Activated CD8-positive, alpha-beta memory T cell treated with anti-CD3 and anti-CD28 coated beads, Interleukin-2, amount 50 U/mL, for 48 hours (primary cell): ENCODE measurements around the gene TMEM203.
"Not testable (repeated sequence)": the region's sequence is repeated elsewhere in the genome, so short reads cannot be mapped to it uniquely, and the experiment has no call there.

Experiments
- DNase-seq: peaks from one replicate; pipeline ENCODE4 v3.0.0-alpha.2; 2020

The TMEM203 gene

DNA sequence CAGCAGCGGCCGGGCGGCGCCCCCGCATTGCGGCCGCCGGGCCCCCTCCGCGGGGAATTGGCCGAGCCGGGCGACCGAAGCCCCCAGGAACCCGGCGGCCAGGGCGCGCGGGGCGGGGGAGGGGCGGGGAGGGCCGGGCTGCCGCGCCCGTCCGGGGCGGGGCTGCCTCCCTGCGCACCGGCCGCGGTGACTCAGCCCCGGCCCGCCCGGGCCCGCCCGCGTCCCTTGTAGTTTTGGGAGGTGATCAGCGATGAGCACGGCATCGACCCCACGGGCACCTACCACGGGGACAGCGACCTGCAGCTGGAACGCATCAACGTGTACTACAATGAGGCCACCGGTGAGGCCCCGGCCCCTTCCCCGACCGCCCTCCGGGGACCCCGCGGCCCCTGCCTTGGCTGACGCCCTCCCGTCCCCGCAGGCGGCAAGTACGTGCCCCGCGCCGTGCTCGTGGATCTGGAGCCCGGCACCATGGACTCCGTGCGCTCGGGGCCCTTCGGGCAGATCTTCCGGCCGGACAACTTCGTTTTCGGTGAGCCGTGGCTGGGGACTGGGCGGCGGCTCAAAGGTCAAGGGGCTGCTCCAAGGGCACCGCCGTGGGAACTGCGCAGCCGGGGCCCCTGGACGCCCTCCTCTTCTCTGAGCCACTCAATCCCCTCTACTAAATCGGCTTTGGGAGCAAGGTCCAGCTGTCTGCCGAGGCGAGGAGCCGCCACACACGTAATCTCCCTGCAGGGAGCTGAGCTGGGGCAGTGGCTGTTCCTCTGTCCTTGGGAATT lies 36.2 kb upstream of the TMEM203 start:
- peak; percentile 85 for DNase-seq

DNA sequence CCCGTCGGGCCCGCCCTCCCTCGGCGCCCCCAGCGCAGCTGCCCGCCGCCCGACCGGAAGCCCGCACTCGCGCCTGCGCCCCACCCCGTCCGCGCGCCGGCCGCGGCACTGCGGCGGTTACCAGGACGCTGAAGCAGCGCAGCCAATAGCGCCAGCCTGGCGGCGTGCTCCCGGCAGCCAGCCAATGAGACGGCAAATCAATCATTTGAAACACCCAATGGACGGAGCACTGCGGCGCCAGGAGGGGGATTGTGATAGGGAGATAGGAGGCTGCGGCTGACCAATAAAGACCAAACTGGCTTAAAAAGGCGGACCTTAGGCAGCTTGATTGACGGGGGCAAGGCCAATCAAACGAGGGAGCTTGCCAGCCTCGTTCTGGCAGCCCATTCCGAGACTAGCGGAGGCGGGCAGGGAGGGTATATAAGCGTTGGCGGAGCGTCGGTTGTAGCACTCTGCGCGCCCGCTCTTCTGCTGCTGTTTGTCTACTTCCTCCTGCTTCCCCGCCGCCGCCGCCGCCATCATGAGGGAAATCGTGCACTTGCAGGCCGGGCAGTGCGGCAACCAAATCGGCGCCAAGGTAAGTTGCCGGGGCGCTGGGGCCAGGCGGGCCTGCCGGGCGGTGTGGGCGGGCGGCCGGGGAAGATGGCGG lies 35.5 kb upstream of the TMEM203 start, which contains the start of gene TUBB4B:
TUBB4B (plus strand) TSS at position 447 of the 649 bp plus-strand sequence; CDS start at position 521, 74 bp downstream.
- peak; percentile 97 for DNase-seq

DNA sequence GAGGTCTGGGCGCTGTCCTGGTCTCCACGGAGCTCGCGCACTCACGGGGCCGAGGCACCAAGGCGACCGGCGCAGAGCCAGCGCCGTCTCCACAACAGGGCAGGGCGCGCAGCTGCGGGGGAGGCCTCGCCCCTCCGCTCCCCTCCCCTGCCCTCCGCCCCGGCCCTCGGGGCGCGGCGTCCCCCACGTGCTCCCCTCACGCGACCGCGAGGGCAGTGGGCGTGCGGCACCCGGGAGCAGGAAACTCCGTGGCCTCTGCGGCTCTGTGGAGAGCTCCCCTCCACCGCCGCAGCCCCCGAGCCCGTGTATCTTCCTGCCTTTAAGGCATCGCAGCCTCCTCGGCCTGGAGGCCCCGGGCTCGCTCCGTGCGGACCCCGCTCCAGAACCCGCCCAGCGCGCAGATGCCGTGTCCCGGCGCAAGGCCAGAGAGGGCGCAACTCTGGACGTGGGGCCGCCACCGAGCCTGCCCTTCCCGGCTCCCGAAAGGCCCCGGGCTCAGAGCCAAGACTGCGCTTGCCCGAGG lies 34.9 kb upstream of the TMEM203 start:
- DNase-seq: no peak

DNA sequence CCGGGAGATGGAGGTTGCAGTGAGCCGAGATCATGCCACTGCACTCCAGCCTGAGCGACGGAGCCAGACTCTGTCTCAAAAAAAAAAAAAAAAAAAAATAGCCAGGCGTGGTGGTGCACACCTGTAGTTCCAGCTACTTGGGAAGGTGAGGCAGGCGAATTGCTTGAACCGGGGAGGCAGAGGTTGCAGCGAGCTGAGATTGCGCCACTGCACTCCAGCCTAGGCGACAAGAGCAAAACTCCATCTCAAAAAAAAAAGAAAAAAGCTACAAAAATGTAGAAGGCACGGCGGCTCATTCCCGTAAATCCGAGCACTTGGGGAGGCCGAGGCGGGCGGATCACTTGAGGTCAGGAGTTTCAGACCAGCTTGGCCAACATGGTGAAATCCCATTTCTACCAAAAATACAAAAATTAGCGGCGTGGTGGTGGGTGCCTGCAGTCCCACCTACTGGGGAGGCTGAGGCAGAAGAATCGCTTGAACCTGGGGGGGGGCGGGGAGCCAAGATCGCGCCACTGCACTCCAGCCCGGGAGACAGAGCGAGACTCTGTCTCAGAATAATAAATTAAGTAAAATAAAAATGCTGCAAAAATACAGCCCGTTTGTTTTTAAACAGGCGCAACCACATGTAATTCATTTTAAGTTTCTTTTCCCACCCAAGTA lies 34.2 kb upstream of the TMEM203 start:
- DNase-seq: not testable (repeated sequence)

DNA sequence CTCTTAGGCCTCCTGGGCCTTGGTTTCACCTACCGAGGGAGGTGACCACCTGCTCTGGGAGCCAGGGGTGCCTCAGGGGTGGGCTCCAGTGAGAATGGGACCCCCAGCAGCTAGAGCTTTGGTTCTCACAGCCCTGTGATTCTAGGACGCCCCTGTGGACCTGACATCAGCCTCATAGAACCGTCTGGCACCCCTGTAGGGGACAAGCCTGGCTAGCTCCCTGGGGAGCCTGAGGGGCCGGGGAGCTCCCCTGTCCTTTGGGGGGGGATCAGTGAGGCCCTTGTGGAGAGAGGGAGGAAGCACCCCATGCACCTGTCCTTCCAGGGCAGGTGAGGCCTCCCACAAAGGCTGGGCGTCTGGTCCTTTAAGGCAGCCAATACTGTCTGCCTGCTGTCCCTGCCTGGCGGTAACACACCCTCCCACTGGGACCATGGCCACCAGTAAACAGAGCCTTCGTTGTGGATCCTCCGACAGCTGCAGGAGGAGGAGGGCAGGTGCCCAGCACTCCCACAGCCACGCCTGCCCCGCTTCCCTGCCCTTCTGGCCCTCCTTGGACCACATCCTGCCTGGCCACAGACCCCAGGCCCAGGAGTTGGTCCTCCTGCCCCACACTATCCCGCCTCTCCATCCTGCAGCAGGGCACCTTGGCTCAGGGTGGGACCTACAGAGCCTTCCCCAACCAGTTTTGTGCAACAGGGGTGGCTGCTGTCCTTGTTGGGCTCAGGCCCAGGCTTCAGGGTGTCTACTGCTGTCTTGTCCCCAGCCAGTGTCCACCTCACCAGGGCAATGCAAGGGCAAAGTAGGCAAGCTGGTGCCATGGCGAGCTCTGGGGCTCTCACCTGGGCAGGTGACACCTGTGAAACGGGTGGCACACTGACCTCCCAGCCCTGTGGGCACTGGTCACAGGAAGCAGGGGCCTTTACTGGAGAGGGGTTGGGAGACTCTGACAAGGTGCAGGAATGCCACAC lies 32.6 kb upstream of the TMEM203 start:
- no peak for DNase-seq

DNA sequence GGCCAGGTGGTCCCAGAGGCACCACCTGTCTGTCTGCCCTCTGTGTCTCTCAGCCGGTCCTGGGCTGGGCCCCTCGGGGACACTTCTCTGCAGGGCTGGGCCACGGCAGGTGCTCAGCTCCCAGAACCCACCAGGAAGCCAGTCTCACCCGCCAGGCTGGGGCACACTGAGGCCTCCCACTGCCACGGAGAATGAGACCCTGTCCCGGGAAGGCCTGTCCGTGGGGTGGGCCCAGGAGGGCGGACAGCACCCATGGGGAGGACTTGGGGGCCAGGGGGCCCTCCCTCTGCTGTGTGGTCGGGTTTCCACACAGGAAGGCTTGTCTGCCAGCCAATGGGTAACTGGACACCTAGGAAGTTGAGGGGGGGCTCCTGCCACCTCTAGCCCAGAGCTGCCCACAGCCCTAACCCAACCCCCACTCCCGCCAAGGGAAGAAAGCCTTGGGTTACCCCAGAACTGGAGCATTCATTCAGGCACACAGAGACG lies 31.5 kb upstream of the TMEM203 start:
- DNase-seq: no peak

DNA sequence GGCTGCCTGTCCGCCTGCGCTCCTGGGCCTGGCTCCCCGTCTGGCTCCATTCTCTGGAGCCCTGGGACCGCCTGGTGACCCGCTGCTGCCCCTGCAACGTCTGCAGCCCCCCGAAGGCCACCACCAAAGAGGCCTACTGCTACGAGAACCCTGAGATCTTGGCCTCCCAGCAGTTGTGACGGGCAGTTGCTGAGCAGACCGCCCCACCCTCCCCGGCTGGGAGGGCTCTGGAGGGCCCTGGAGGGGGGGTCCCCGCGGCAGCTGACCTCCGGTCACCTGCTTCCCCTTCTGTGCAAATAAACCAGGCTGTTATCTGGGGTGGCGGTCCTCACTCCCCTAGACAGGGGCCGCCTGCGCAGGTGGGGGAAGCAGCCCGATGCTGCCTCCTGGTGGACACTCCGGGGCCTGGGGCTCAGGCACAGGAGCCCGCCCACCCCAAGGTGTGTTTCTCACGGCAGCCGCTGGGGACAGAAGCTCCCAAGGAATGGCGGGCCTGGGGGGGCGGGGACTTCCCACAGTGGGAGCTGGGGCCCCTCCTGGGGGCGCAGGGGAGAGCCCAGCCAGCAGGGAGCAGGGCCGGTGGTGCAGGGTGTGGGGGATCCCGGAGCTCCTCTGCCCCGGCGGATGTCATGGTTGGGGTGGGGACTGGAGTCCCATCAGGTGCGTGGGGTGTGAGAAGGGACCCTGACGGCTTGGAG lies 30.9 kb upstream of the TMEM203 start:
- peak; percentile 97 for DNase-seq

DNA sequence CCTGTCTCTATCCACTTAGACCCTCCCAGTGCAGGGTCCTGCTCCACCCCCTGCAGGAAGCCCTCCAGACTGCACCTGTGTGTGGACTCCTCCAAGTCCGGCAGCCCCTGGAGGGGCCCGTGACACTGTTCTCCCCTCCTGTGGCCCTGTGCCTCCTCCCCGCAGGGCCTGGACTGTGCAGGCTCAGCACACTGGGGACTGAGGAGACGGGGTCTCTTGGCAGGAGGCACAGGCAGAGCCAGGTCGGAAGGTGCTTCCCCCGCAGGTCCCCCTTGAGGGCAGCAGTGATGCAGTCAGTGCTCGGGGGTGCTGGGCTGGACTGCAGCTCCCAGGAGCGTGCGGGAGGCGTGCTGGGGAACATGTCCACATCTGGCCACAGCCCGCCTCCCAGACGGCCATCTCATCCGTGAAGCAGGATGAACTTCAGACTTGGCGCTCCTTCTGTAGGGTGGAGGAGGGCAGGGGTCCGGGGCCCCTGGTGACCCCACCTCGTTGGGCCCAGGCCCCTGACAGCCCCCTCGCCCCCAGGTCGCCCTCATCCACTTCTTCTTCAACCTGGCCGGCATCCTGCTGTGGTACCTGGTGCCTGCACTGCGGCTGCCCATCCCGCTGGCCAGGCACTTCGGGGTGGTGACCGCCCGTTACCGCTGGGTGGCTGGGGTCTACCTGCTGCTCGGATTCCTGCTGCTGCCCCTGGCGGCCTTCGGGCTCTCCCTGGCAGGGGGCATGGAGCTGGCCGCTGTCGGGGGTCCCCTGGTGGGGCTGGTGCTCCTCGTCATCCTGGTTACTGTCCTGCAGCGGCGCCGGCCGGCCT lies 30.2 kb upstream of the TMEM203 start:
- DNase-seq: no peak

DNA sequence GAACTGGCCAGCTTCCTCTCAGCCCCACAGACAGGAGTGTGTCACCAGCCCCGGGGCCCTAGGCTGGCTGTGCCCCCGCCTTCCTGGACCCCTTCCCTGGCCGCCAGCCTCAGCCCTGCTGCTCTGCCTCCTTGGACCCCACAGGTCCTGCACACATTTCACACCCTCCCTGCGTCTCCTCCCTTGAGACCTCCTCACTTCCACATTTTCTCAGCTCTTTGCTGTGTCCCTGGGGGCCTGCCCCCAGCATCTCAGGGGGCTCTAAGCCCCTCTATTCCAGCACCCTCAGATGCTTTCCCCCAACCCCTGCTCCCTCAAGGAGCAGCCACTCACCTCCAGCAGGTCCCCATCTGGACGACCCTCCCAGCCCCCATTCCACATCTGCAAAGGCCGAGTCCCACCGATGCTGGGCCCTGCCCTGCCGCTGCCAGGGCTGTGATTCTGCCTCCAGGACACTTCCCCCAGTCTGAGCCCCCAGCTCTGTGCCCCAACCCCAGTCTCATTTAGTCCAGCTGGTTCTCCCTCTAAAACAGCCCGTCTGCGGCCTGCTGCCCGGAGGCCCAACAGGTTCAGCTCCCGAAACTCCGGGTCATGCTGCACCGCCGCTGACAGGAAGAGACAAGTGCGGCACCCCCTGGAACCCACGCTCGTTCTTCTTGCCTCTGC lies 29.4 kb upstream of the TMEM203 start:
- DNase-seq: no peak

DNA sequence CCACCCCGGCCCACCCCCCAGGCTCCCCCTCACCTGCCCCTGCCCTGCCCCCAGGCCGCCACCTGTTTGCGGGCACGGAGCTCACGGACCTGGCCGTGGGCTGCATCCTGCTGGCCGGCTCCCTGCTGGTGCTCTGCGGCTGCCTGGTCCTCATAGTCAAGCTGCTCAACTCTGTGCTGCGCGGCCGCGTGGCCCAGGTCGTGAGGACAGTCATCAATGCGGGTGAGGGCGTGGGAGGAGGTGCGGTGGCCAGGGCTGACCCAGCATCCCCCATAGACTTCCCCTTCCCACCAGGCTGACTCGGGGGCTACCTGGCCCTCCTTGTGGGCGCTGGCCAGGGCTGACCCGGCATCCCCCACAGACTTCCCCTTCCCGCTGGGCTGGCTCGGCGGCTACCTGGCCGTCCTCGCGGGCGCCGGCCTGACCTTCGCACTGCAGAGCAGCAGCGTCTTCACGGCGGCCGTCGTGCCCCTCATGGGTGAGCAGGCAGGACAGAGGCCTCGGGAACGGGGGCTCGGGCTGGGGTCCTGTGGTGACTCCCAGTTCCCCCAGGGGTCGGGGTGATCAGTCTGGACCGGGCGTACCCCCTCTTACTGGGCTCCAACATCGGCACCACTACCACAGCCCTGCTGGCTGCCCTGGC lies 28.7 kb upstream of the TMEM203 start:
- DNase-seq: no peak

DNA sequence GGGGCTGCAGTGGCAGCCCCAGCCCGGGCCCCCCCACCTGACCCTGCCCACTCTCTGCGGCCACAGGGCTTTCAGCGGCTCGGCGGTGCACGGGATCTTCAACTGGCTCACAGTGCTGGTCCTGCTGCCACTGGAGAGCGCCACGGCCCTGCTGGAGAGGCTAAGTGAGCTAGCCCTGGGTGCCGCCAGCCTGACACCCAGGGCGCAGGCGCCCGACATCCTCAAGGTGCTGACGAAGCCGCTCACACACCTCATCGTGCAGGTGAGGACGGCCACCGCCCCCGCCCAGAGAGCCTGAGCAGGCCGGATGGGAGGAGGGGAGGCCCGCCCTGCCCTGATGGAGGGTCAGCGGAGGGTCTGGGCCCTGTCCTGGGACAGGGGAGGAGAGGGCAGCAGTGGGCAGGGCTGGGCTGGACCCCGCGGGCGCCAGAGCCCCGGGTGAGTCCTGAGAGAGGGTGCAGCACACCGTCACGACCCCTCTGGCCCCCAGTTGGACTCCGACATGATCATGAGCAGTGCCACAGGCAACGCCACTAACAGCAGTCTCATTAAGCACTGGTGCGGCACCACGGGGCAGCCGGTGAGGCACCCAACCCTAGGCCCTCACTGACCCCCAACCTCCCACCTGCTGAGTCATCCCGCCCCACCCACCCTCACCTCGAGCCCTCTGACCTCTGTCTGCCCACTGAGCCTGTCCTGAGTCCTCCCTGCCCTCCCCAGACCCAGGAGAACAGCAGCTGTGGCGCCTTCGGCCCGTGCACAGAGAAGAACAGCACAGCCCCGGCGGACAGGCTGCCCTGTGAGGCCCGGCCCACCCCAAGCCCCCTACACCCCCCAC lies 27.9 kb upstream of the TMEM203 start:
- no peak for DNase-seq

DNA sequence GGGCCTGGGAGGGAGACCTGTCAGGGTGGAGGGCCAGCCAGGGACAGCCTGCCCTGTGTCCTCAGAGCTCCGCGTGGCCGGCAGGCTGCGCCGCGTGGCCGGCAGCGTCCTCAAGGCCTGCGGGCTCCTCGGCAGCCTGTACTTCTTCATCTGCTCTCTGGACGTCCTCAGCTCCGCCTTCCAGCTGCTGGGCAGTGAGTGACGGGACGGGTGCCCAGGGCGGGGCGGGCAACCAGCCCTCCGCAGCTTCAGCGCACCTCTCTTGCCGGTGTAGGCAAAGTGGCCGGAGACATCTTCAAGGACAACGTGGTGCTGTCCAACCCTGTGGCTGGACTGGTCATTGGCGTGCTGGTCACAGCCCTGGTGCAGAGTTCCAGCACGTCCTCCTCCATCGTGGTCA lies 27.1 kb upstream of the TMEM203 start:
- no peak for DNase-seq

DNA sequence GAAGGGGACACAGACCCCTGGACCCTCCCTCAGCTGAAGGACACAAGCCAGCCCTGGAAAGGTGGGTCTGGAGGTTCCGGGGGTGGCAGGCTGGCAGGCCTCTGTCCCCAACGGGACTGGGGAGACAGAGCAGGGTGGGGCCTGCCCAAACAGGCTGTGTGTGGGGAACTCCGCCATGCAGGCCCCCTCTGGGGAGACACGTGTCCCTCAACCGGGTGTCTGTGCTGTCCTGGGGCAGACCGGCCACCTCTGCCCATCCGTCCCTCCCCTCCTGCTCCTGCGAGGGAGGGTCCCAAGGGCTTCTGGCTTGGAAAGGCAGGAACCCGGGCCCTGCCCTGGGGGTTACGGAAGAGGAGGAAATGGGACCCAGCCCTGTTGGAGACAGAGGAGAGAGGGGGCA lies 26.7 kb upstream of the TMEM203 start:
- no peak for DNase-seq

DNA sequence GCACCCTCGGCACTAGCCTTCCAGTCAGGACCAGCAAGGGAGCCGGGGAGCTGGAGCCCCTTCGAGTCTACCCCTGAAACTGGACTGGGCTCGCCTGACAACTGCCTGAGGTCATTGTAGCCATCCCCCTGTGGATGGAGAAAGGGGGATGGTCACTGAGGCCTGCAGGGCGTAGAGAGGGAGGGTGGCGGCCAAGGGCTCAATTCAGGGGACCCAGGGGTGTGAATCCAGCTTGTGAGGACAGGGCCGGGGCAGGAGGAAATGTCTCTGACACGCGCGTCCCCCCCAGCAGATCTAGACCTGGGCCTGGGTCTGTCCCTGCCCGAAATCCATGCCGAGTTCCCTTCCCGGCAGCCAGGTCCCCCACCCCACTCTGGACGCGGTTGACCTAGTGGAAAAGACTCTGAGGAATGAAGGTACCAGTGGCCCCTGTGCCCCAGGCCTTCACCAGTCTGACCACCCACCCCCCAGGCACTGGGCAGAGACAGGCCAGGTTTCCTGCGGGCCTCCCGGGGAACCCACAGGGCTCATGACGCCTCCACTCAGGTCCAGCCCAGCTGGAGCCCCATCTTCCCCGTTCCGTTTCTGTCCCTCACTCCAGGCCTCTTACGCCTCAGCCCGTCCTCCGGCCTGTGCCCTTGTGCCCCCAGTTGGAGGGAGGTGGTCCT lies 26.1 kb upstream of the TMEM203 start:
- no peak for DNase-seq

DNA sequence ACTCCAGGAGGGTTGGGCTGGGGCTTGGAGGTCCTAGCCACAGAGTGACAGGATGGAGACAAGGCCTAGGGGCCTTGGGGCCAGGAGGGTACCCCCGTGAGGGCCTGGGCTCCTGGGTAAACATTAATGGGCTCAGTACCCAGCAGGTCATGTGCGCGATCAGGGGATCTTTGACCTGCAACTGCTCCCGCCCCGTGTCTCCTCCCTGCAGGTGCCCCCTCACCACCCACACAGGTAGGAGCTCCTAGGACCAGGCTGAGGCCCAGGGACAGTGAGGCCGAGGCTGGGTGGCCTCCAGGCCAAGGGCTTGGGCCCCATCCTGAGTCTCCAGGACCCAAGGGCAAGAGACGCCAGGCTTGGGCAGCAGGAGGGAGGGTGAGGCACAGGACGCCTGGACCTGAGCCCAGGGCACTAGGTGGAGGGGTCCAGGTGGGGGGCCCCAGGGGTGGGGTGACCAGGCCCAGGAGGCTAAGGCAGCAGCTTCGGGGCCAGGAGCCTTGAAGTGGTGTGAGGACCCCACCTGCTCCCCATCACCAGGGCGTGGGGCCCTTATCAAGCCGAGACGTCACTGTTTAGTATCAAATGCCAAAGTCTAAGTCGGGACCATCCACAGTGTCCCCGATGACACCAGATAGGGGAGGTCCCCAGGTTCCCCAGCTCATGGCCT lies 25.4 kb upstream of the TMEM203 start, which contains the start of gene SLC34A3:
SLC34A3 (plus strand) TSS at position 197 of the 667 bp plus-strand sequence. CDS start 802 bp downstream, outside the sequence.
- DNase-seq: no peak

DNA sequence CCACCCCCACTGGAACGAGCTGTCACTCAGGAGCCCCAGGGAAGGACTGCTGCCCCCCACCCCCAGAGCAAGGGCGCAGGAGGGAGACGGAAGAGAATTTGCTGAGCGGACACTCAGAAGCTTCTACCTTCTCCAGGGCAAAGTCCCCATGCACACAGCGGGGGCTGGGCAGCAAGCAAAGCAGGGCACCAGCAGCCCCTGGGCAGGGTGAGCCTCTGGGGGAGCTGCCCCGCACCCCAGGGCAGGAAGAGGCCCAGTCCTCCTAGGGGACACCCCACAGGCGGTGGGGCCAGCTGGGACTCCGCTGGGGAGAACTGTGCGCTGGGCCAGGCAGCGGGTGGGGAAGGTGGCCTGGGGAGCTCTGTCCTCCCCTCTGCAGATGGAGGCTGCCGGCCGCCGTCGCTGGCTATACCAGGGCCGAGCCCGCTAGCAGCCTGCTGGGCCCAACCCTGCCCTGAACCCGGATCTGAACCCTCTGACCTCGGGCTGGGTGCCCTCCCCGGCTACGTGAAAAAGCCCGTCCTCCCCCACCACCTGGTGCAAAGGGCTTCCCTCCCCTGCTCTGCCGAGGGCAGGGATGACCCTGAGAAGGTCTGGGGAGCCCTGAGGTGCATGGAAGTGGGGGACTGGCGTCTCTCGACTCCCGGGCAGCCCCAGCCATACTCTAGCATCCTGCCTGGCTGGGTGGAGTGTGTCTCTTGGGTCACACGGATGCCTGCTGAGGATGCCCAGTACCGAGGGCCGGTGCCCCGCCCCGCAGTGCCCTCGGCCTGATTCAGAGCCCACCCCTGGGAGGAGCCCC lies 24.7 kb upstream of the TMEM203 start:
- DNase-seq: no peak
